OCI-M2 (cell line): ENCODE data around the gene CPB1.

Source experiments
- DNase-seq: peaks from one replicate; lab custom pipeline; 2025; ENCODE audit not compliant: unreplicated experiment; lab: John Stamatoyannopoulos, UW

CPB1 gene

DNA sequence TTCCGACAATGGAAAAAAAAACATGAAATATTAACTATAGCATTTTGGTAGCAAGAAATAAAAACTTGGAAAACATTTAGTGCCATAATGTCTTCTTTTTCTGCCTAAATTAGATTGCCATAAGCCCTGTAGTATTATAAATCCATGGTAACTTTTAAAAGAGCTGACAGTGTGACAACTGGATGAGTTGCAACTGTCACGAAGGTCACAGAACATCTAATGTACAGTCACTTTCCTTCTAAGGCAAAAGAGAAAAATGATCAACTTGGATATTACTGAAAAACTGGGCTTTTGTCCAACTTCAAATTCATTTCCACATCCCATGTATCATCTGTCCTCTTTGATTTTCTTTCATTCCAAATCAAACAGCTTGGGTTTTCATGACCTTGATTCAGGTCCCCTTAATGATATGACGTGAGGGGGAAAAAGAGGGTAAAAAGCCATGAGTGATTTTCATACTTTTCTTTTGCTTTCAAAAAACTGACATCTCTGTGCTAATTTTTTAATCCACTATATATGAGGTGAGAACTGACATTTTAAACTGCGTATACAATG, 602 bp downstream of the CPB1 start:
- DNase-seq = no peak

DNA sequence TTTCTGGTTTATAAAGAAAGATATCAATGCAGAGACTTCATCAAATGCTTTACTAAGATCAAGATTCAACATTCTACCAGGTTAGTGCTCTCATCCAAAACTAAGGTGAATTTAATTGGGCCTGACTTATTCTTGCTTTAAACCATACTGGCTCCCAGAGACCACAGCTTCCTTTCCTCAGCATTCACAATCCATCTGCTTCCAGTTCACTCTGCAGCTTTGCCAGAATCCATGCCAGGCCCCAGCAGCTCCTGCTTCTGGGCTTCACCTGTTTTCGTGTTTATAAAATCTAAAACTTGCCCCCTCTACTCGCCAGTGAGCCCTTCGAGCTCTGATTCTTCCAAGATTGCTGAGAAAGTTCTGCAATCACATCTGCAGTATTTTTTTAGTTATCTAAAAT, 2.3 kb downstream of the CPB1 start:
- DNase-seq = no peak

DNA sequence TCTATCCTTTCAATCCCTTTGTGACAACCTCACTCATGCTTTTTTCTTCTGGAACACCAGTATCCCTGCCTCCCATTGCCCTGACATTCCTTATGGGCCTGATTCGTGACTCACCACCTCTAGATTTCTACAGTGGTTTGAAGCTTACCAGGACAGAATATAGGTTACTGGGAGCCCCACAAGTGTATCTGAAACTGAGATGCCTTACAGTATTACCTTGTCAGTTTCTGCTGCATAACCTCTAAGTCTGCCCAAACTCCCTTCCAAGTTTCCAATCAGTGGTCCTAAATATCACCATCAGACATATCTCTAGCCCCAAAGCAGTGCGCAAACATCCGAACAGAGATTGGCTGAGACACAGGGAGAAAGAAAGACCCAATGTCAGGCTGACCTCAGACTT, 5.6 kb downstream of the CPB1 start:
- no peak for DNase-seq

DNA sequence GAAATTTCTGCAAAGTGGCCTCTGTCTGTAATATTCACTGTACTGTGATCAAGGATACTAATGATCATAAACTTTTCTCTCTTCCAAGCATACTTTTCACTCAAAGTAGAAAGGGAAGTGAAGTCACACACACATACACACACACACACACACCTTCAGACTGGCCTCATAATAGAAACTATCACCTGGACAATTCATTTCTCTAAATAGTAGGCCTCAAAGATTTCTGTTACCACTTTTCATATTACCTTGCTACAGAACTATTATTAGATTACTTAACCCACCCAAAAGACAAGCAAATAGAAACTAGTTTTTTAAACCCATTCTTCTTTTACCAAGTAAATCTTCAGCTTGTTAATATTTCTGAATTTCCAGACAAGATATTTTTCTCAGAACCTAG, 12.2 kb downstream of the CPB1 start:
- DNase-seq = no peak

DNA sequence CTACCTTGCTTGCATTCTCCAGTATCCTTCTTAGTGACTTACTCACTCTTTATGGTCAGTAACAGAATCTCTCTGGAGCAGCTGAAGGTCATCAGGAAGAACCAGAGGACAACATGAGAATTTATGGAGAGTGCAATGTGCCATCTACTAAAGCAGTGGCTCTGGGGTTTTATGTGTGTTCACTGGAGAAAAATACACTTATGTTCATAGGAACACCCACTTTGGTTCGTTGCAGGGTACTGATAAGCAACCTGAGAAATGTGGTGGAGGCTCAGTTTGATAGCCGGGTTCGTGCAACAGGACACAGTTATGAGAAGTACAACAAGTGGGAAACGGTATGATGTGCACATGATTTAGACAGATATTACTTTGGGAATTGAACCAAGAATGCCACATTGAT, 12.8 kb downstream of the CPB1 start:
- no peak for DNase-seq

DNA sequence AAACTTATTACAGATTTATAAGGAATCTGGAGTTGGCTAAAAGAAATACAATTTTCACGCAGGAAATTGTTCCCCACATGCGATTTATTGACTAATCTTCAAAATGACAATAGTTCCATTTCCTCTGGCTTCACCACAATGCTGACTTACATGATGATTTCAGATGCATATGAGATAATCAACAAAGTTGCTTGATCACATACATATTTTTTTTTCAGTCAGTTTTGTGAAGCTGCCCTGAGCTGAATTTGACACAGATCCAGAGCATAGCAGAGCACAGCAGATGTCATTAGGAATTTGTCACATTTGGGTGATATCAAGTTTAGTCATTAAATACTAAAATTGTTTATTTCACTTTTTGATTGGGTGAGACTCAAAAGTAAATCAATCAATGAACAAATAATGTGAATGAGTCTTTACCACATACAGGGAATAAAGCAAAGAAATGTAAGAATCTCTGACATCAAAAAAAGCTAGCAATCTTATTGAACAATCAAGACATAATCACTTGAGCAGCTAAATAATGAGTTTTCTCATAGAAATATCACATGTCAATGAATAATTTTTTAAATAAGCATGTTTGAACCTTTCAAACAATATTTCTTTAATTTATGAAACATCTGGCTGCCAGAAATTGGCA, 18.3 kb downstream of the CPB1 start:
- DNase-seq = no peak

DNA sequence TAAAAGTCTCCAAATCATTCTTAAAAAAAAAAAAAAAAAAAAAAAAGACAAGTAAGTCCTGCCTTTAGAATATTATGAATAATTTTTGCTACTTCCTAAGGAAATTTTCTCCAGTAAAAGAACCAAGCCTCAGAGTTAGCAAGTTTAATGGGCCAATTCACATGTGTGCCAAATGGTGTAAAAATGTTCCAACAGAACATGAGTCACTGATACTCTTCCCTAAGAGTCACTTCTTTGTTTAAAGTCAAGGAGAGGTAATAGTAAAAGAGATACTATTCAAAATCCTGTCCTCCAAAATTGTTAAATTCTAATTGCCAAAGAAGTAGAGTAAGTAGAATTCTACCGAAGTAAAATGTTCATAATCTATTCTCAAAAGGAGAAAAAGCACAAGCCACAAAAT, 19.7 kb downstream of the CPB1 start:
- no peak for DNase-seq

DNA sequence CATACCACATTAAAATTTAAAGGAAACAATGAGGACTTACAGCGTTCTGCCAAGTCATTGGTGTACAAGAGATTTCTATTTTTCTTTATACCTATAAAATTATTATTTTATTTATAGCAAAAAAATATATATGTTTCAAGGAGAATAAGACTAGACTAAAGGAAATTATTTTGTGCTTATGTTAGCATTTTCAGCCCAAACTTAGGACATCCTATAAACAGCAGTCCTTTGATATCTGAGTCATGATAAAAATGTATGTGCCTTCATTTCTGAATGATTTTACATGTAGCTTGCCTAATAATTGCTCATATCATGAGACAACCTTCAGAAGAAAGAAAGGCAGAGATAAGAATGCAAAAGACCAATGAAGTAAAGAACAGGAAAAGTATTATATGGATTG, 20.8 kb downstream of the CPB1 start:
- DNase-seq = no peak

DNA sequence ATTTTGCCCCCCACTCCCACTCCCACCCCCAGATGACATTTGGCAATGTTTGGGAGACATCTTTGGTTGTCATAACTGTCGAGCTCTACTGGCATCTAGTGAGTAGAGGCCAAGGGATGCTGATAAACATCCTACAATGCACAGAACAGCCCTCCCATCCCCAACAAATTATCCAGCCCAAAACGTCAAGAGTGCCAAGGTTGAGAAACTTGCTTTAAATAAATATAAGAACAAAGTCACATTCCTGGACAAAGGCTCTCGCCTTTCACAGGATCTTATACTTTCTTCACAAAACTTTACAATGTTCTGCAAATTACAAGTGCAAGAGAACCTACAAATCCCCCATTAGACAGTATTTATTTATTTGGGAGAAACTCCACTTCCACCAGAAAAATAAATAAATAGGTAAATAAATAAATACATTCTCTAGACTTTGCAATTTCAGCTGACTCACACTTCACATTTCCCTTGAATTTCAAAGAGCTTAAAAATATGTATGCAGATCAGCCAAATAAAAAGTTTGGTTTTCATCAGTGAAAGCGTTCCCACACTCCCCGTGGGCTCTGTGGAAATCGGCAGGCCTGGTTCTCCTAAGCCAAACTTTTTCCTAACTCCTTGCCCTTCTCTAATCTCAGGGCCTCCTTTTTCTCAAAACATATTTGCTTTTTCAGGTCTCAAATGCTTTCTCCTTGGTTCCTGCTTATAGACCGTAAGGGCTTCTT, 24.8 kb downstream of the CPB1 start:
- no peak for DNase-seq

DNA sequence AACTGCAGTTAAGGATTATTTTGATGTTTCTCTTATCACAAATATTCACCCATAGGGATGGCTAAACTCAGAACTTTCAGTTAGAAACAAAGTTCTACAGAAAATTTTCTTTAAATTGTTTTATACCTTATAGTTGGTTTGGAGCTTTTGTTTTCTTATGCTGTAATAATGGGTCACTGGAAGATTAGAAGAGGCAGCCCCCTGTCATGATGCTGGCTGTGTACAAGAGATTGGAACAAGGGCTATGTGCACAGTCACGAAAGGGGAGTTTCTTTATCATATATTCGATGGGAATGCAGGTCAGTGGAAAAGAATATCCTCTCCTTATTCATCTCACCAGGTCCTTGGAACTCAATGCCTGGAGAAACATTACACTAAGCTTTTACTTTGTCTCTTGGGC, 25.5 kb downstream of the CPB1 start:
- DNase-seq = no peak

DNA sequence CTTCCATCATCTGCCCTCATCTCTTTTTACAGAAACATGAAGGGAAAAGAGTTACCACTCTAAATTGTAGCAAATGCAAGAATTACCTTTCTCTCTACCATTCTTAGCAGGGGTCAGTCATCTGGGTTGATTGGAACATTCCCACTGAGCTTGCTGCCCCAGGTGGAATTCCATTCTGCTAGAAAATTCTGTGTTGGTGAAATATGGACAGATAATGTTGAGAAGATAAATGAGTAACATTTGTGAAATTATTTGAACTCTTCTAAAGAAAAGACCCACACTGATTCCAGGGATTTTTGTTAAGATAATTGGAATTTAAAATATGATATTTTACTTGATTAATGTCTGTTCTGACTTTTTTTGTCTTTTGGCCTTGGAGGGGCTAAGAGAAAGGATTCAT, 26.4 kb downstream of the CPB1 start:
- no peak for DNase-seq

DNA sequence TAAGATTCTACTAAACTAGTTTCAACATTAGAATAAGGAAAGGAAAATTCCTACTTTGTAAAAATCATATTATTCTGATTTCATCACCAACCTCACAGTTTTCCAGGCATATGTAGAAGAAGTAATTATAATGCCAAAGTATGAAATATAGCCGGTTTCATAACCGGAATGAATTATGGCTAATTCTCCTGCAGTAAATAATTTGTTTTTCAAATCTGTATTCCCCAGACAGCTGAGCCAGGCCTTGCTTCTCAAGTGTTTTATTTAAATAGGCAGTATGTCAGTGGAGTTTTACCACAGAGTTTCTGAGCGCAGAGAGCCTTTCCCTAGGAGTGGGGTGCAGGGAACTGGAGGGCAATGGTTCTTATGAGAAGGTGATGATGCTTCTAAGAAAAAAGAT, 28.8 kb downstream of the CPB1 start:
- no peak for DNase-seq

DNA sequence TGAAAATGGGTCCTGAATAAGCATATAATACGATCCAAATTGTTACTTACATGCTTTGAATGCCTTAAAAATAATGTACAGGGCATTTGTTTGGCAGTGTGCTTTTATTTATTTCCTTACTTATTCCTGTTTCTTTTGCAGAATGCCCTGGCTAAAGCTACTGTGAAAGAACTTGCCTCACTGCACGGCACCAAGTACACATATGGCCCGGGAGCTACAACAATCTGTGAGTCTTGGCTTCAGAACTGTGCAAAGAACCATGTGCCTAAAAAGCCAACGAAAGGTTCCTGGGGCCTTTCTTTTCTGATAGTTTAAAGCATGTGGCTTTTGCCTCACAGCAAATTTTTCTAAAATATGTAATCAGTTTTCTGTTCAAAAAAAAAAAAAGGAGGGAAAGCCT, 29.7 kb downstream of the CPB1 start:
- DNase-seq = no peak

DNA sequence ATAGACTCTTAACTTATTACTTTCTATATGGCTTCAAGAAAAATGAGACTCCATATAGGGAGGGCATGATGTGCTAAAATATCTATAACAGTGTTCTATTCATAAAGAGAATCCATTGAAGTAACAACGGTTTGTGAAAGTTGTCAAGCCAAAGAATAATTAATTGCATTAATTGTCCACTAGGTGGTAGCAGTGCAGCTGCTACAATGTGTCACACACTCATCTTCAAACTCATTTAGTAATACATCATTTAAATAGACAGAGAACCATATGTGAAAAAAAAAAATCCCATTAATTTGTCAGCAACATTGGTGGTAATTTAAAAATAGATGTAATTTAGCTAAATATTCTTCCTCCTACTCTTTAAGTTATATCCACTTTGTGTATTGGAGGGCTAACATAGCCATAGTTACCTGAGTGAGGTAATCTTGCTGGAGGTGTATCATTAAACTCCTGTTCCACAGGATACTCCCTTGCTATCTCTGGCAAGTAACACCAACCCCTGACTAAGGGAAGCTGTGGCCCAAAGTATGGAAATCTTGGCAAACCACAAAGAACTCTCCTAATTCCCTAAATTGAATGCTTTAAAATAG, 33.8 kb downstream of the CPB1 start:
- no peak for DNase-seq

DNA sequence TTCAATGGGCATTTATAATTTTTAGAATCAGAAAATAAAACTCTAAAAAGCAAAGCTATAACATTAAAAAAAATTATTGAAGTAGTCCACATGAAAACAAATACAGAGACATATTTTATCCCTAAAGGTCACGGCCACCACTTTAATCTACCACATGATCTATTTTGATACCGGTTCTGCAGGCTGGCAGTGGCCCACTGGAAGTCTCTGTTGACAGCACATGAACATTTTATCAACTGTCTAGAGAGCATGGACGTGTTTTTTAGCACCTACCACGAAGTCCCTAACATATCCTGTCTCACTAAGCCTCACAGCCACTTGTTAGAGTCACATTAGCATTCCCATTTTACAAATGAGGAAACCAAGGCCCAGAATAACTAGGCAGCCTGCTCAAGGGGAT, 35.7 kb downstream of the CPB1 start:
- no peak for DNase-seq

DNA sequence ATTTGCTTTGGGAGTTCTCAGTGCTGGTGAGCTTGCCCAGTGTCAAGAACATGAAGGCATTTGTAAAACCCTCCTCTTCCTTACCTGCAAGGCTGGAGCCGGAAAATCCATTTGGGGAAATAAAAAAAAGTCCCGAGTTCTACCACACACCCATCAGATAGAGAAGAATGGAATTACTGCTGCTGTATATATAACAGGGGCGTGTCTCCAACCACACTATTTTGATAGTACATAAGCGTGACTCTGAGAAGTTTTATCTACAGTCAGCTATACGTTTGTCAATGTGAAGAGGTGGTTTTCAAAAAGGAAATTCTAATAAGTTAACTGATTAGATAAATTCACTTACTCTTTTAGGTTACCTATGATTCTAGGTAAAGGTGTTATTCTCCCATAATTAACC, 36.2 kb downstream of the CPB1 start:
- no peak for DNase-seq

DNA sequence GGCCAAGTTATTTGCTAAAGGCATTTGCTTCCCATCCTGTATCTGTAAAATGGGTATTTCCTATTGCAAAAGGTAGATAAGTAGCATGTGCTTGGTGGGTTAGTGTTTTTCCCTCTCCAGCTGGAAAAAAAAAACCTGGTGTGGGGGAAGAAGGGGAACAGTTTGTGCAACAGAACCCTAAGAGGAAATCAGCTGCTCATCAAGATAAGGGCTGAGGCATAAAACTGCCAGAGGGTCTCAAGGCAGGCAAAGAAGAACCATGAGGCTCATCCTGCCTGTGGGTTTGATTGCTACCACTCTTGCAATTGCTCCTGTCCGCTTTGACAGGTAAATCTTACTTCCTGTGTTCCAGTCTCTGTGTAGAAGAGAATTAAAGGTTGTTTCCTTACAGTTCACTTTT, 37.4 kb downstream of the CPB1 start, which contains the start of gene CPA3:
Gene CPA3 (plus strand): TSS at position 248 of the 400 bp plus-strand sequence. CDS start 12 bp downstream, at position 260.
- DNase-seq = no peak

DNA sequence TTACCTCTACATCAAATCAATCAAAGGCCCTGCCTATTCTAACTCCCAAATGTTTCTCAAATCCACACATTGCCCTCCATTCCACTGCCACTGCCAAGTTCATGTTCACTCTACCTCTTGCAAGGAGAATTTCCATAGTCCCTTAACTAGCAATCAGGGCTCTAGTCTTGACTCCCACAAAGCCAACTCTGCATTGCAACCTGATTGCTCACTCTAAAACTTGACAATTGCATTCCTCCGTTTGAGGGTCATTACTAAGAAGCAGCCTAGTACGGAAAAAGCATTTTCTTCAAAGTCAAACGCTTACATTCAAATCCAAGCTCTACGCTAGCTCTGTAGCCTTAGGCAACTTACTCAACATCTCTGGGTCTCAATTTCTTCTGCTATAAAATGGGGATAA, 38.6 kb downstream of the CPB1 start:
- DNase-seq = no peak

DNA sequence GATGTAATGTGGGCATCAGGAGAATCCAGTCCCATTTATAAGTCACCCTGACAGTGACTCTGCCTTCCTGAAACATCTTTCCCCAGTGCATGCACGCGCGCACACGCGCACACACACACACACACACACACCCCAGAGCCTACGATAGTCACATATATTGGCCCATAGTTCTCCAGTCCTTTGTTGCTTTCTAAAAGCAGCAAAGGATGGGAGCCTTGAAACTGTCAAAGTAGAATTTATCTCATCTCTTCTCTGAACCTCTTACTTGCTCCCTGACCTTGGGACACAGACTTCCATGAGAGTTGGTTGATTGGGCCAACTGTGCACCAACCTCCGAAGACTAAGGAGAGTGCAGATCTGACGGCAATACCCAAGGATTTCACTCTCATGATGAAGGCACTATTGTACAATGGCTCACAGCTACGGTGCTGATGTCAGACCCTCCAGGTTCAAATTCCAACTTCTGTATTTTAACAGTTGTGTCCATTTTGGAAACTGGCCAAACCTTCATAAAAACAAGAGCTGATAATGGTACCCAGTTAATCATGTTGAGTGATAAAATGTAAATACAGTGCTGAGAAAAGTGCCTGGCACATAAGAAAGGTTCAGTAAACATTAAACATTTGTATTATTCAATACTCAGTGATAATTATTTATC, 45.8 kb downstream of the CPB1 start:
- no peak for DNase-seq

DNA sequence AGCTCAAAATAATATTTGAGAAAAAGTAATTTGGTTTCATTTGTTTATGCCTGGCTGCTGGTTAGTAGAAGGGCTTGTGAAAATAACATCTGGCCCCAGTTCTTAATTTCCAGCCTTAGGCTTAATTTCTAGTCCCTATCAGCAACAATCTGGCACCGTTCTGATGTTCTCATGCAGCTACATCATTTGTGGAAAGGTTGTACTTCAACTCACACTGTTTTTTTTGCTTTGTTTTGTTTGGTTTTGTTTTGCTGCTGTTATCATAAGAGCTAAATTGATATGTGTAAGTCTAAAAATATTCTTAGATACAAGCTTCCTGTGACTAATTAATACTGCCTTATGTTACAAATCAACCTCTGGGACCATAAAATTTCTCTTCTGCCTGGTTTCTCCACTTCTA, 46.4 kb downstream of the CPB1 start:
- no peak for DNase-seq

DNA sequence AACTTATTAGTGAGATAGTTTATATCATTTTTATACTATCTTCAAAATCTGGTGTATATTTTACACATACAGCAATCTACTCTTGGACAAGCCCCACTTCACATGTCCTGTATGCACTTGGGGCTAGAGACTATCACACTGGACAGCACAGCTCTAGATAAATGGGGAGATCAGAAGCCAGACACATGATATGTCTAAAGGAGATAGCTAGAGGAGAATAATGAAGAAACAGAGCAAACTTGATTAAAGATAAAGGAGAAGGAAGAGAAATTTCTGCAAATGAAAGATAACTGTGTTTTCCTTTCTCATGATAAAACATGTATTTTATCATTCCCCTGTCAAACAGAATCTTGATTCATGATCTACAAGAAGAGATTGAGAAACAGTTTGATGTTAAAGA, 50.5 kb downstream of the CPB1 start:
- DNase-seq = no peak

DNA sequence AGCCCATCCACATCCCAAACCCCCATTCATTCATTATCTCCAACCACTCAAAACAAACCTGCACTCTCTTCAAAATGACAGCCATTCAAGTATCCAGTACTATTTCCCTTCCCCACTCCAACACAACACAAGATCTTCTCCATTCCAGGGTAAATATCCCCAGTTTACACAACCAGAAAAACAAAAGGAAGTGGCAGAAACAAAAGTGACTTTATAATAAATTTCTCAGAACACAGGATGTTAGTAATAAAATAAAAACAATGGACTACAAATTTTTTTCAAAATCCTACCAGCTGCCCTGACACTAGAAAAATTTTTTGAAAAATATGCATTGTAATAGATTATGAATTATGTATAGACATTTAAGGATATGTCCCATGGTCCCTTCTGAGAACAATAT, 51.6 kb downstream of the CPB1 start:
- DNase-seq = no peak
